ENCODE measurements around the gene TLR9. TPM values are rescaled to one million over a fixed set of nuclear protein-coding genes. Genes with fewer than 3 reads are reported as not detected.

Gene TLR9
- total and polyA plus RNA-seq, 9 of the 15 experiments (the other 6 are each of a cell fraction or from before 2014, with no cell fraction given), result not detected

- CTCF ChIA-PET (ENCODE audit: low intra/inter-chr PET ratio), result no interaction called here
- Histone ChIP-seq H3K9me1 (ENCODE audit: control insufficient read depth, insufficient read depth, low read length) (no peaks in the 10 kb centered on the region), H3K27ac (ENCODE audit: extremely low read depth, low read depth, low read length) (no peak overlapping the region), H3K4me2 (ENCODE audit: insufficient read depth, low read length) (no peak overlapping the region), H3K36me3 (ENCODE audit: control insufficient read depth, insufficient read depth, low read length) (no peaks in the 10 kb centered on the region), H3K4me1 (replicated peaks in 1 of 2; ENCODE audit: control insufficient read depth in 2 of 2, insufficient read depth in 2 of 2, low read length in 2 of 2) (peaks cover 11 to 57% of the 10 kb centered on the region in 2 experiments), H3K27me3 (ENCODE audit: control insufficient read depth in 2 of 2, insufficient read depth in 2 of 2, low read length in 2 of 2) (no peaks in the 10 kb centered on the region), H3K4me3 (no peak overlapping the region), H3K9ac (ENCODE audit: insufficient read depth in 1 of 2, low read depth in 2 of 2, low read length in 2 of 2) (0 out of 4 replicates have a peak overlapping the region, but pooled peaks of 1 of the 2 experiments have one; percentile 9), H3K9me3 (replicated peaks; ENCODE audit: control insufficient read depth, insufficient read depth, low read depth, low read length) (no peaks in the 10 kb centered on the region), H3K79me2 (ENCODE audit: control insufficient read depth, insufficient read depth, low read length) (no peaks in the 10 kb centered on the region), H2AFZ (ENCODE audit: low read depth, low read length) (no peak overlapping the region), H4K20me1 (replicated peaks; ENCODE audit: control insufficient read depth, insufficient read depth, low read length) (no peaks in the 10 kb centered on the region)
- in situ Hi-C loops (cut with MboI) (no loop called here), intact Hi-C loops (cut with micrococcal nuclease) (loop anchor here (5.0 kb wide), 3 partner anchors 164 to 224 kb away; partner anchors contain the start of gene SEMA3G)
- 46% methylated on average over 22 of the region's 32 CpGs for WGBS (ENCODE audit: insufficient coverage, low coverage, missing lambda C conversion rate)
- no peak for FAIRE-seq
- POLR2A ChIA-PET, result interaction anchor here (0.6 to 0.7 kb wide), 3 partner anchors 250 to 271 kb away, joined by 3 to 4 read pairs (median 3); no protein-coding TSS in a partner anchor
- no peak for ATAC-seq
- BruUV-seq (replicated peaks), result no TSS peak
- DNase-seq (ENCODE audit: extremely low read depth in 1 of 4, low spot score in 3 of 4), result no peak
- TF ChIP-seq TCF7 (IDR thresholded peaks at IDR 0.05; ENCODE audit: borderline replicate concordance) (no peak), ZNF212 (CRISPR knock-in tag; IDR thresholded peaks at IDR 0.05) (no peak), PCBP1 (IDR thresholded peaks at IDR 0.05; ENCODE audit: low read depth, low read length, poor library complexity, severe bottlenecking) (no peak), CGGBP1 (CRISPR knock-in tag; IDR thresholded peaks at IDR 0.05) (no peak), THAP12 (CRISPR knock-in tag; IDR thresholded peaks at IDR 0.05) (no peak), RERE (CRISPR knock-in tag; IDR thresholded peaks at IDR 0.05; ENCODE audit: borderline replicate concordance) (no peak), RBBP5 (IDR thresholded peaks at IDR 0.05; ENCODE audit: borderline replicate concordance, insufficient read depth, low read length, poor library complexity, severe bottlenecking) (no peak), USF1 (CRISPR knock-in tag; IDR thresholded peaks at IDR 0.05) (no peak), PTBP1 (IDR thresholded peaks at IDR 0.05; ENCODE audit: low read depth, low read length) (no peak)
These were observed 1.7 kb downstream of the TLR9 start for GRCh38 chr3:52223449-52224408.

Measured in K562 (cell line).